CD4-positive, alpha-beta T cell treated with Interleukin-10 for 1 hour (primary cell): ENCODE data around the gene CERS6.
A peak's percentile ranks its signal among the peaks of the same experiment; 100 is the strongest.
"Not testable (repeated sequence)": the region's sequence is repeated elsewhere in the genome, so short reads cannot be mapped to it uniquely, and the experiment has no call there.

Source experiments
- DNase-seq: peaks from one replicate; pipeline ENCODE4 v3.0.0-alpha.2; 2020

The CERS6 gene

DNA sequence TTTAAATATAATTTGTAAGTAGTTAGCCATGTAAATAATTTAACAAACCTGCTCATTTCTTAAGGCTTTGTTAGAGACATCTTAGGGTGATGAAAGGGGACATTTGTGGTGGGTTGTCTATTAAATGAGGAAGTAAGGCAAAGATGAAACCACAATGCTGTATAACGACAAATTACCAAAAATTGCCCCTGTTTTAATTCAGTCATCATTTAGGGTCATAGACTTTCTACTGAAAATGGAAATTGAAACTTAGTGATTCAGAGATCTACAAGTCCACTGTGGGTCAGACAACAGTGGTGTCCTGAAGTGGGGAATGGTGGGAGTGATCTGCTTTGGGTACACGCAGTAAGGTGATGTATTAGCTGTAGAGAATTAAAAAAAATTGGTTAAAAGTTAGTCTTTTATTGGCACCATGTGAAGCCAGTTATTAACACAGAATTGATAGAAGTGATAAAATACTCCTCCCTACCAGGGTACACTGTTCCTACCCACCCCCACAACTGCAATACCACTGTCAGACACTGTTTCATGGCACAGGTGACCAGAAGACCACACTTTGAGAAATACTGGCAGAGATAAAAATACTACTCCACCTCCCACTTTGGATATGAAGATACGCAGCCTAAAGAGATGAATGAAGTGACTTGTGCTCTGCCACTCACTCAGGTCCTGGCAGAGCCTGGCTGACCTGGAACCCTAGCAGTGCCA, 13.4 kb downstream of the CERS6 start:
- no peak for DNase-seq

DNA sequence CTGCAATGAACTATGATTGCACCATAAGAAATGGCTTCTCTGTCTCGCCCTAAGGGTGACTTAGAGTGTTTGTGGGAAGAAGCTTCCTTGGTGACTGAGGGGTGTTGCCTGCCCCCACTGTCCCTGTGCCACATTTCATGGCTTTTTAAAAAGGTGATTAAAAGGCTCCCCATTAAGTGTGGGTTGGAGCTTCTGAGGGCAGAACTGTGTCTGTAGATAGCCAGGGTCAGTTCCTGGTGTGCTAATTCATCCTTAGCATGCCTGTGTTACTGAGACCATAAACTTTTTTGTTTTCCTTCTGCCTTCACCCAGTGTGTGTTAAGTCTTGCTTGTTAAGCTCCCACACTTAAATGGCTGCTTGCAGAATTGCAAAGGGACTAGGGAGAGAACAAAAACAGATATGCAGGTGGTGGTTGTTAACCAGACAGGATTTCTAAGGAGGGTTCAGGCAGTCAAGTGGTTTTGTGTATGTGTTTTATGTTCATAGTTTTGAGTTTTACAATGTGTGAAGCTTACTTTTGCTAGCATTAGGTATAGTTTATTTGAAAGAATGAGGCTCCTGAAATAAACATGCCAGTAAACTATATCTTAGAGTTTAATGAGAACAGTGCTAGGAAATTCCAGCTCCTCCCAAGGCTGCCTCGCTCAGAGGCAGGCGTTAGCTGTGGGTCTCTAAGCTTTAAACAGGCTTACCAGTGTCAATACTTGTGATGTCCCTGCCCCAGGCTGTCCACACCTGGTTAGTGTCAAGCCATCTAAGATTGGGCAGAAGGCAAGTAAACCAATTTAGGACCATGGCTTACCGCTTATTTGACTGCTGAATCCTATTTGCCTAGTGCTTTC, 14.5 kb downstream of the CERS6 start:
- DNase-seq = no peak

DNA sequence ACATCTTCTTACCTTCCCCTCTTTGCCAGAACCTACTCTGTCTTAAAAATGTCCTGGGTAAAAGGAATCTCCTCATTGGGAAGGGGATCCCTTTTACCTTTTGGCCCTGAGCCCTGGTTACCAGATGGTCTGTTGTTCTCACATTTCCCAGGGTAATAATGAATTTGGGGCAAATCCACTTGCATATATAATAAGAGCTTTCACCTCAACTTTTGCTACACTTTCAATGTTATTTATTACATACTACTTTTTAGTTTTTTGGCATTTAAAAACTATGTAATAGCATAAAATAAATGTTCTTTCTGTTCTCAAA, 15.0 kb downstream of the CERS6 start:
- DNase-seq = no peak

DNA sequence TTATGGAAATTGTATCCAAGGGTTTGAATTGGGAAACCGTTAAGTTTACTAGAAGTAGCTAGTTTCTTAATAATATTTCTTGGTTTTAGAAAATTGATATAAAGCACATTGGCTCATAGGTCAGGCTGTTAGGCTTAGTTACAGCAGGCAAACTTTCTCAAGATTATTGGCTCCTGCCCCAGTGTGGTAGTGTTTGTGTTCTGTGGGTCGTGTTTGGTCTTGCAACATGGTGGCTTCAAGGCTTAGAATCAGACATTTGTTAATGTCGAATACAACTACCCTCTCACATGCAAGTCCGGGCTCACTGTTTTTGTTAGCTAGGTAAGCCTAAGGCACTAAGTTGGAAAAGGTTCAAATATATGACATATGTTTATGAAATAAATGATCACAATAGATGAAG, 19.6 kb downstream of the CERS6 start:
- no peak for DNase-seq

DNA sequence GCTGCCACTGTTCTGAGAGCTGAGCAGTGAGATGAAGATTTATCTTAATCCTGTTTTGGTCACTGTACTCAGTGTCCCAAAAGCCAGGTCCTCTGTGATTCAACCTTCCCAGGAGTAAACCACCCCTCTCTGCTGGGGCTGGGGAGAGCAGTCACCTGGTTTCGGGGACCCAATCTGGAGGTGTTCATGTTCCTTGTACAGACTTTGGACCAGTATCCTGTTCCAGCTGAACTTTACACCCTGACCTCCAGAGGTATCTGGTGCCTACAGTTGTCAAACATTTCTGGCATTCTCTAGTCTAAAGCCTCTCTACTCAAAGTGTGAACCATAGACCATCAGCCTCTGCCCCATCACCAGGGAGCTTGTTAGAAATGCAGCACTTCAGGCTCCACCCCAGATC, 22.1 kb downstream of the CERS6 start:
- DNase-seq = no peak

DNA sequence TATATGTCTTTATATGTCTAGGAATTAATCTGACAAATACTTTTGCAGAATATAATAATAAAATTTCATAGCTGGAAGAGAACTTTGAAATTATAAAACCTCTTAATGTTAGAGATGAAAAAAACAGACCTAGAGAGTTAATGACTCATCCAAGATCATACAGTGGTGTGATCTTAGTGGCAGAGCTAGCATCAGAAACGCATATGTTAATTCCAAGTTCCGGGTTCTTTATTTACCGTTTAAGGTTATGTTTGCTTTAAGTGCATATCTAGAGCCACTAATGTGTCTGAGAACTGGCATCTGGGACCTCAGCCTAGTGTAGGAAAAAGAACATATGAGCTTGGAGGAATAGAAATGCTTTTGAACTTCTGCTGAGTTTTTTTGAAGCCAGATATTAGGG, 24.3 kb downstream of the CERS6 start:
- no peak for DNase-seq

DNA sequence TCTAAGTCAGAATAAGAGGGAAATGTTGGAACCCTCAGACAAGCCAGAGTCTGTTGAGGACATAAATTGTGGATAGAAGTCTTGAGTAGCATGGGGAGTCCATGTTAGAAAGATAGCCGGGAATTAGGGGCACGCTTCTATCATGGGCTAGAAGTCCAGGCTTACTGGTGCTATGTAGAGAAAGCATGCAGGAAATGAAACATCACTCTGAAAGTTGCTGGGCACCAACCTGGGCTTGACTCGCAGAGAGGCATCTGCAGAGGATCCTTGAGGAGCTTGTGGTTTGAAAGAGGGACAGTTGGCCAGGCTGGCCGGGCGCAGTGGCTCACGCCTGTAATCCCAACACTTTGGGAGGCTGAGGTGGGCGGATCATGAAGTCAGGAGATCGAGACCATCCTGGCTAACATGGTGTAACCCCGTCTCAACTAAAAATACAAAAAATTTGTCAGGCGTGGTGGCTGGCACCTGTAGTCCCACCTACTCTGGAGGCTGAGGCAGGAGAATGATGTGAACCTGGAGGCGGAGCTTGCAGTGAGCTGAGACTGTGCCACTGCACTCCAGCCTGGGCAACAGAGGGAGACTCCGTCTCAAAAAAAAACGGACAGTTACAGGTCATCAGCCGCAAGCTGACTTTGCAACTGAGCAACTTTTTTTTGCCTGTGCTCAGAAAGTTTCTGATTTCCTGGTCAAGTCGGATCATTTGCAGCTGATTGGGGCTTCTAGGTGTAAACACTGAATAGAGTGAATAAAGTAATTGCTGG, 24.9 kb downstream of the CERS6 start:
- DNase-seq = no peak

DNA sequence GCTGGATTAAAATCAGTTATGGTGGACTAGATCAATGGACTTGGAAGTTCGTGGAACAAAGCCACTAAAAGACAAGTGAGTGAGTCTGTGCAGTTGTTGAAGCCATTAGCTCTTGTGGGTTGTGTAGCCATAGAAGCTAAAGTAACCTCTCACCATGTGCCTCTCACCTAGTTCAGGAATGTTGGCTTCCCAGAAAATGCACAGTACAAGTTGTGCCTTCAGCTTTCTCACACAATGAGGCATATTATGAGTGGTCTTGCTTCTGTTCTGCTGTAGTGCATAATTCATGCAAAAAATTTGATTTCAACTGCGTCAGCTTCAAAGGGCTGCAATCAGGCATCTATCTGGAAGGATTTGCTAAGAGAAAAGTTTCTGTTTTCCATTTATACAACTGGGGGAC, 26.2 kb downstream of the CERS6 start:
- DNase-seq = no peak

DNA sequence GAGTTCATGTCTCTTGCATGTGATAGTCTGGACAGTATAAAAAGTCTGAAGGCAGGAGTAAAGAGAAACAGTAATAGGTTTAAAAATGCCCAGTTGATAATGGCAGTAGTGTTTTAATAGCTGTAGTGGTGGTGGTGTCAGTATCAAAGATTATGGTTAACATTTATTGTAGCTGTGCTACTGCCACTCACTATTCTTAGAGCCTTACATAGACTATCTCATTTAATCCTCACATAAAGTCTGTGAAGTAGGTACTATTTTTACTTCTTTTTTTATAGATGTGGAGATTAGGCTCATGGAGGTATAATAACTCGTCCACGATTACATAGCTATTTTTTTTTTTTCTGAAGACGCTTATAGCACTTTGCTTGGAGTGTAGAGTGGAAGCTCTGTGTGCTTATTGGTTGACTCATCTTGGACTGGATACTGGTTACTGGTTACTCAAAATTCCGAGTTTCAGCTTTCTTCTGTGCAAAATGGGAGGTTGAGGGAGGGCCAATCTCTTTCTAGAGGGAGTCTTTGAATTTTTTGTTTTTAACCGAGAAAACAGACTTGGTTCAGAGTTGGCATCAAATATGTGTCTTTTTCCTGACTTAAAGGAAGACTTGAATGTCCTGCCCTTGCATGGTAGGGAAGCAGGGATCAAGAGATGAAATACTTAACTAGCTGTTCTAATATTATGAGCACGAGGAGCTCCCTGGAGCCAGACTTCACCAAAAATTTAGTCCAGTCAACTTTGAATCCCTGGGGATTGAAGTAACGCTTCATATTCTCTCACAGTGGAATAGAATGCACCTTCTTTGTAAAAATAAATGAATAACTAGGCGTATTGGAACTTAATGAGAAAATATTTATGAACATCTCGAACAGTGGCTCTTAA, 27.1 kb downstream of the CERS6 start:
- no peak for DNase-seq

DNA sequence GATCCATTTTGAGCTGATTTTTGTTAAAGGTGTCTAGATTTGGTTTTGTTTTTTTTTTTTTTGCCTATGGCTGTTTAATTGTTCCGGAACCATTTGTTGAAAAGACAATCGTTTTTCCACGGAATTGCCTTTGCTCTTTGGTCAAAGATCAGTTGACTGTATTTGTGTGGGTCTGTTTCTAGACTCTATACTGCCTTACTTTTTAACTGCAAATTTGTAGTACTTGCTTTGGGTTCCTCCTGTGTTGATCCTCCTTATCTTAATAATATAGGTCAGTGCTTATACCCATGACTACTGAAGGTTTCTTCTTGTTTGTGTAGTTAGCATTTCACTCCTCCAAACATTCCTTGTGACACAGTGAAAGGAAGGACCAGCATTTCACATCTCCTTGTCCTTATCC, 30.4 kb downstream of the CERS6 start:
- no peak for DNase-seq

DNA sequence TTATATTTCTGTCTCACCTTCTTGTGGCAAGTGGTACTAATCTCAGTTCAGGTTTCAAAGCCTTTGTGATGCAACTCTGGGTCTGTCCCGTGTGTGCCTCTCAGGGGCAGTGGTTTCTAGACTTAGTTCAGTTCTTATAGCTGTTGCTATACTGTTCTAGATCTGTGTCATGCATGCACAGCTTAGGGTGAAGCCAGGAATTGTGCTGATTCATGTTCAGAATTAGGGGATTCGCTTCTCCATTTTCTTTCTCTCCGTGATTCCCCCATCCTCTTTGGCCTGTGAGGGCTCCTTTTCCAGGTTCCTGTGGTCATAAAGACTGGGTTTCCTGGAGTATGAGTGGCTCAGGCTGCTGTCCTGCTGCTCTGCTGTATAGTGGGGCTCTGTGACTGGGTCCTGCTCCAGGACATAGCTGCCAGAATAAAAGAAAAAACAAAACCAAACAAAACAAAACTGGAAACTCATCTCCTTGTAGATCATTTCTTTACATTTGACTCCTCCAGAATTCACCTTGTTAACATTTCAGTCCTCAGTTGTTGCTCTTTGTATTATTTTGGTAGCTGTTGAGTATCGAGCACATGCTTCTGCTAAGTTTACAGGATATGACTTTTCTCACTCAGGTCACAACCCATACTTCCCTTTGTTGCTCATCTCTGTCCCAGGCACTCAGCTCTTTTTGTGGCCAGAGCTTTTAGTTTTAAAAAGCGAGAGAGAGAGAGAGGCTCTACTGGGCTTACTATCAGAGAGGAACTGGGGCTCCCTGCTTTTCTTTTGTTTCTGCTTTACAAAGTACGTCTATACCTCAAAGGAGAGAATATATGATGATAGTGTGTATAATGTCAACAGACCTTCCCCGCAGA, 34.2 kb downstream of the CERS6 start:
- DNase-seq = peak; percentile 31

DNA sequence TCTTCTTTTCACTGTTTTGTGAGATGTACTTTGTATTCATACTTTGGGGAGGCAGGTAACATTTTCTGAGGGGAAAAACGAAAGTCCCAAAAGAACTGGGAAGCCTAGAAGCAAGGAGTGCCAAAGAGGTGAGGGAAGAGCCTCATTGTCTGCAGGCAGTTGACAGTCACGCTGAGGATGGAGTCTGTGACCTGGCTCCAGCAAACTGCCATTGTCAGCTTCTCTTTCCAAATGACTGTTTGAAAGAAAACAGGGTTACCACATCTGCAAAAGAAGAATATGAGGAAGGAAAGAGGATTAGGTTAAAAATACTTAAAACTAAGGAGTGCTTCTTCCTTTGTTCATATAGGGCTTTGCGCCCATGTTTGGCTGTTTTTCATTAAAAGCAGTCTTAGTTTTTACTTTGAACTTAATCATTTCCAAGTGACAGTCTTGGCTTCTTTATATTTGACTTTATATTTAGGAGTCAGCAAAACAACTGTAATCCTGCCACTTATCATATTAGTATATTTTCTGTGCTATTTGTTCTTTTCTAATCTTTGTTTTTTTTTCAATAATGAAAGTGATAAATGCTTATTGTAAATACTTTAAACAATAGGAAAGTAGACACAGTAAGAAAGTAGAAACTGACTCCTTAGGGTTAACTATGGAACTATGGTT, 35.0 kb downstream of the CERS6 start:
- DNase-seq = peak; percentile 5

DNA sequence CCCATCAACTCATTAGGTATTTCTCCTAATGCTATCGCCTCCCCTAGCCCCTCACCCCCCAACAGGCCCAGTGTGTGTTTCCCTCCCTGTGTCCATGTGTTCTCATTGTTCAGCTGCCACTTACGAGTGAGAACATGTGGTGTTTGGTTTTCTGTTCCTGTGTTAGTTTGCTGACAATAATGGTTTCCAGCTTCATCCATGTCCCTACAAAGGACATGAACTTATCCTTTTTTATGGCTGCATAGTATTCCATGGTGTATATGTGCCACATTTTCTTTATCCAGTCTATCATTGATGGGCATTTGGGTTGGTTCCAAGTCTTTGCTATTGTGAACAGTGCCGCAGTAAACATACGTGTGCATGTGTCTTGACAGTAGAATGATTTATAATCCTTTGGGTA, 35.7 kb downstream of the CERS6 start:
- DNase-seq = not testable (repeated sequence)

DNA sequence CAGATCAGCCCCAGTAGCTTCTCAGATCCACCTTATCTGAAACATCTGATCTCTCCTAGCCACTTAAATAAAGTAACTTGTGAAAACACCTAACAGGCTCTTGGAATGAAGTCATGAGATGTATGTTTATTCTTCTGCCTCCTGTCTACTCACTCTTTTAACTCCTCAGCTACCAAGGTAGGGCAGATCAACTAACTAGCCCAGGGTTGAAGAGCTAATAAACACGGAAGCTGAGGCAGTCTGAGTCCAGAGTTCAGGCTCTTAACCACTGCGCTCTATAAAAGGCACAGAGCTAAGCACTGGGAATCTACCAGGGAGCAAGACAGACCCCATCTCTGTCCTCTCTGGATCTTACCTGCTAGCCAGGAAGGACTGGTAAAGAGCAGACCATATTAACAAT, 37.1 kb downstream of the CERS6 start:
- not testable (repeated sequence) for DNase-seq

DNA sequence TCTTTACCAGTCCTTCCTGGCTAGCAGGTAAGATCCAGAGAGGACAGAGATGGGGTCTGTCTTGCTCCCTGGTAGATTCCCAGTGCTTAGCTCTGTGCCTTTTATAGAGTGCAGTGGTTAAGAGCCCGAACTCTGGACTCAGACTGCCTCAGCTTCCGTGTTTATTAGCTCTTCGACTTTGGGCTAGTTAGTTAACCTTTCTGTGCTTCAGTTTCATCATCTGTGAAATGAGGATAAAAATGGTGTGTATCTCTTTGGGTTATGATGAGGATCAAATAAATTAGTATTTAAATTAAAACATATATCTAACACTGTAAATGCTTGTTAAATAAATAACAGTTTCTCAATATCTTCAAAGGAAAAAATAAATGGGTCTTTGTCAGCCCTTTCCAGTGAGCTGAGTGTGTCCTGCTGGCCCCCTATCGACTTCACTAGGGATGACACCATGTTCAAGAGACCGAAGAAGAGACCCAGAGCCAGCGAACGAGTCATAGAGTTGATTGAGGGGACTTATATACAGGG, 38.2 kb downstream of the CERS6 start:
- DNase-seq = no peak

DNA sequence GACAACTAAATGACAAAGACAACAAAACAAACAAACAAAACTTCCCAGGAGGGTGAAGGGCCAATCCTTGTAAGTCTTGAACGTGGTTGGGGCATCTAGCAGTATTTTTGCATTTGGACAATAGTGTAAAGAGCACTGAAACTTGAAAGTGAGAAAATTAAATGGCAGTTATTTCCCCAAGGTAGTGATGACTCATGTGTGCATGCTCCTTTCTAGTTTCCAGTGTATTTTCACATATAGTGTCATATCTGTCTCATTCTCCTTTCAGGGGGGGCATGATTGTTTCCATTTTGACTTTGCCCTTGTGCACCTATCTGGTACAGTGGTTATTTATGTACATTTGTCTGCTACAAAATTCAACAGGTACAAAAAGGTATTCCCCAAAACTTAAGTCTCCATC, 39.5 kb downstream of the CERS6 start:
- DNase-seq = no peak

DNA sequence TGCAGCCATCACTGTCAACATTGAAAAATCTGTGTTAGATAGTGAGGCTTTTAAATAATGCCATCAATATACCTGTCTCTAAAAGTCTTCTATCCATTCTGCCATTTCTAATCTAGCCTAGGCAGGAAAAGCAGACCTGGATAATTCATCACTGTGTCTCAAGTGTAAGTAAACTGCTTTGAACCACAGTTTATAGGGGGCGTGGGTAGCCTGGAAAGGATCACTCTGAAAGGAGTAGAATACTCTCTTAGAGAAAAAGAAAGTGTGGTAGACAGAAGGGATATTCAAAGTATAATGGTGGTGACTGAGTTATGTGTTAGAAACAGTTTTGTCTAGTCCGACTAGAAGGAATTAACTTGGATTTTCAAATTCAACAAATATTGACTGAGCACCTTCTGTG, 40.8 kb downstream of the CERS6 start:
- DNase-seq = no peak

DNA sequence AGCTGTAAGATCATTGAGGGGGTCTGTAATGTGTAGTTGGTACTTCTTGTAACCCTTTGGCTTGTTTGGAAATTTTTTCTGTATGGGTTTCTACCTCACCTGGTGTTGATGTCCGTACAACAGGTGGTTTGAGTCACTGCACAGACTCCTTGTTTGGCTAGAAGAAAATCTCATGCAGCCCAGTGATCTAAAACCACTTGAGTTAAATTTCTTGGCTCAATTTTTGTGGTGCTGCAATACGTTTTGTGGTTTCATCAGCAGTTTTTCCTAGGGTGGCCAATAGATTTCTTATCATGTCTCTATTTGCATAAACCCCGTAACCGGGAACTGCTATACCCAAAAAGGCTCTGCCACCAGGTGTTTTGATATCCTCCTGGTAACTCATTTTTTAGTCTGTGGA, 43.4 kb downstream of the CERS6 start:
- DNase-seq = no peak

DNA sequence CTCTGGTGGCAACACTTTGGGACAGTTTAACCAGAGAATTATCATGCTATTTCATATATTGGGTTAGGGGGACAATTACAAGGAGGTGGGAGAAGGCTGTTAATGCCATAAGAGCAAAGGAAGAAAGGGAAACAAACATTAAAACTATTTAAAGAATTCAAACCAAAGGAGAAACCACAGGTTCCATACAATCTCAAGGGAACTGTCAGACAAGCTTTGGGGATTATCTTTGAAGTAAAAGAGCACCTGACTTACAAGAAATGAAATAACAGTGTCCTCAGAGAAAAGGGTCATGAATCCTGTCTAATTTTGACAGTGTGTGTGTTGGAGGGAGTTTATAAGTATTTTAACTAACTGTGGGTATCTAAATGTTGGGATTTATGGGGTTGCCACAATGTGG, 44.4 kb downstream of the CERS6 start:
- DNase-seq = no peak

DNA sequence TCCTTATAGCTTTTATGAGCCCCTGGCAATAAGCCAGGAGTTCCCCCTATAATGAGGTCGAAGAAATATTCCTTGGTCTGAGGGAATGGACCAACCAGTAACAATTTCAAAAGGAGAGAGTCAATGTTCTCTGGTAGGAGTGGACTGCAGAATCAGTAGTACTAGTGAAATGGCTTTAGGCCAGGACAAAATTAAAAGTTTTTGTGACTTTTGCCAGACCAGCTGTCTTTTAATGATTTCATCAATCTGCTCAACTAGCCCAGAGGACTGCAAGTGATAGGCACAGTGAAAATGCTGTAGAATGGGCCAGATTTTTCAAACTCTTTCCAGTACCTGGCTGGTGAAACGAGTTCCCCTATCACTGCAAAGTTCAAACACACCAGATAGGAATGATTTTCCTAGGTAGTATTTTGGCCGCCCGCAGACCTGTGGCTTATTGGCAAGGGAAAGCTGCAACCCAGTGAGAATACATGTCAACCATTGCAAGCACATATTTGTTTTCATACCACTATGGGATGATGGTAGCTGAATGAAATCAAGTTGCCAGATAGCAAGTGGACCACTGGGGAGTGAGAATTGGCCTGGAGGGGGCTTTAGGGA, 45.5 kb downstream of the CERS6 start:
- no peak for DNase-seq

DNA sequence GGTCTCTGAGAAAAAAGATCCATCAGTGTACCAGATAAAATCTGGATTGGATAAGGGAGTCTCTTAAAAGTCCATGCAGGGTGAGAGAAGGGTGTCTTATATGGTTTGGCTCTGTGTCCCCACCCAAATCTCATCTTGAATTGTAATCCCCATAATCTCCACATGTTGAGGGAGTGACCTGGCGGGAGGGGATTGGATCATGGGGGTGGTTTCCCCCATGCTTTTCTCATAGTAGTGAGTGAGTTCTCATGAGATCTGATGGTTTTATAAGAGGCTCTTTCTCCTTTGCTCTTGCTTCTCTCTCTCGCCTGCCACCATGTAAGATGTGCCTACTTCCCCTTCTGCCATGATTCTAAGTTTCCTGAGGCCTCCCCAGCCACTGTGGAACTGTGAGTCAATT, 46.8 kb downstream of the CERS6 start:
- not testable (repeated sequence) for DNase-seq
